GM18511 (cell line): ENCODE measurements around the gene SMIM38.

Experiments
- ATAC-seq: cut with Tn5 transposase; IDR thresholded peaks from one replicate; pipeline ENCODE4 v1.9.1; 2021; ENCODE audit warnings: mild to moderate bottlenecking, moderate library complexity; ENCODE audit not compliant: unreplicated experiment

Gene SMIM38

GRCh38 chr11:69155302-69156234 lies at the start of gene SMIM38:
Gene SMIM38 (plus strand): TSS chr11:69155935. CDS start chr11:69157847, 1,912 bp downstream.
- no peak for ATAC-seq

- ATAC-seq = no peak
Observed at GRCh38 chr11:69106031-69106811, 49.5 kb upstream of the SMIM38 start.

- ATAC-seq = no peak
Observed at GRCh38 chr11:69107413-69107812, 48.3 kb upstream of the SMIM38 start.

- ATAC-seq = no peak
Observed at GRCh38 chr11:69108030-69108429, 47.7 kb upstream of the SMIM38 start.

GRCh38 chr11:69108559-69108958 lies 47.2 kb upstream of the SMIM38 start:
- no peak for ATAC-seq

- no peak for ATAC-seq
Observed at GRCh38 chr11:69109101-69109500, 46.6 kb upstream of the SMIM38 start.

- no peak for ATAC-seq
Observed at GRCh38 chr11:69110451-69110850, 45.3 kb upstream of the SMIM38 start.

GRCh38 chr11:69111624-69112542 lies 43.9 kb upstream of the SMIM38 start:
- ATAC-seq = no peak

GRCh38 chr11:69113226-69113625 lies 42.5 kb upstream of the SMIM38 start:
- no peak for ATAC-seq

GRCh38 chr11:69113646-69114340 lies 41.9 kb upstream of the SMIM38 start:
- ATAC-seq = no peak

- no peak for ATAC-seq
Observed at GRCh38 chr11:69114362-69114761, 41.4 kb upstream of the SMIM38 start.

GRCh38 chr11:69114811-69115523 lies 40.8 kb upstream of the SMIM38 start:
- ATAC-seq = no peak

- no peak for ATAC-seq
Observed at GRCh38 chr11:69115586-69116560, 39.9 kb upstream of the SMIM38 start.

- no peak for ATAC-seq
Observed at GRCh38 chr11:69116671-69117070, 39.1 kb upstream of the SMIM38 start.

- ATAC-seq = no peak
Observed at GRCh38 chr11:69119190-69119589, 36.5 kb upstream of the SMIM38 start.

- ATAC-seq = no peak
Observed at GRCh38 chr11:69120096-69120875, 35.4 kb upstream of the SMIM38 start.

GRCh38 chr11:69121021-69121420 lies 34.7 kb upstream of the SMIM38 start:
- ATAC-seq = no peak
